ELF-1 (cell line): ENCODE measurements around the gene CLN6.
"Not testable (repeated sequence)": the region's sequence is repeated elsewhere in the genome, so short reads cannot be mapped to it uniquely, and the experiment has no call there.

Experiments
- DNase-seq: peaks from one replicate; pipeline ENCODE4 v3.0.0-alpha.2; 2016; ENCODE audit warnings: low read depth, low spot score

Gene CLN6

DNA sequence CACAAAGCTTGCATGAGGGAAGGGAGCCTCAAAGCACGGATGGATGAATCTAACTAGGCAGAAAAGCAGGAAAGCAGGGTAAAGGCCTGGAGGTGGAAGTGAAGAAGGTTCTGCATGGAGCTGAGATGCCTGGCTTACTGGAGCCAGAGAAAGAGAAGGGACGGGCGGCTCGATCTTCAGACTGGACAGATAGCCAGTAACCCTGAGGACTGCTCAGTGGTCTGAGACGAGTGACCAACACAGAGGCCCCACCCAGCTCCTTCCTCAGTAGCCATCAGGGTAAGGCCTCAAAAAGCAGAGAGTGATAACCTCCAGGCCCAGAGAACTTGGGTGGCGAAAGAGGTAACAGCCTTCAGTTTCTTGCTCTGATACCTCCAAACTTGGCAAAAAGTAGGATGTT is 6.4 kb downstream of the CLN6 start:
- no peak for DNase-seq

DNA sequence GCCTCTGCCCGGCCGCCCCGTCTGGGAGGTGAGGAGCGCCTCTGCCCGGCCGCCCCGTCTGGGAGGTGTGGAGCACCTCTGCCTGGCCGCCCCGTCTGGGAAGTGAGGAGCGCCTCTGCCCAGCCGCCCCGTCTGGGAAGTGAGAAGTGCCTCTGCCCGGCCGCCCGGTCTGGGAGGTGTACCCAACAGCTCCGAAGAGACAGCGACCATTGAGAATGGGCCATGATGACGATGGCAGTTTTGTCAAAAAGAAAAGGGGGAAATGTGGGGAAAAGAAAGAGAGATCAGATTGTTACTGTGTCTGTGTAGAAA is 7.1 kb downstream of the CLN6 start:
- DNase-seq, result not testable (repeated sequence)

- not testable (repeated sequence) for DNase-seq
Measured at GRCh38 chr15:68221530-68222431, 7.7 kb downstream of the CLN6 start.

DNA sequence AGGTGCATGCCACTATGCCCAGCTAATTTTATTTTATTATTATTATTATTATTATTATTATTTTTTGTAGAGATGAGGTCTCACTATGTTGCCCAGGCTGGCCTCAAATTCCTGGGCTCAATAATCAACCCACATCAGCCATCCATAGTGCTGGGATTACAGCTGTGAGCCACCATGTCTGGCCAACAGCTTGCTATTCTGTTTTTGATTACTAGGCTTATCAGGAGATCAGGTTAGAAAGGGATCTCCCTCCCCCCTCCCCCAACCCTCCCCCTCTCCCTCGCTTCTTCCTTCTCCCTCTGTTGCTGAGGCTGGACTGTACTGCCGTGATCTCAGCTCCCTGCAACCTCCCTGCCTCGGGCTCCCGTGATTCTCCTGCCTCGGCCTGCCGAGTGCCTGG is 8.6 kb downstream of the CLN6 start:
- DNase-seq, result no peak

- DNase-seq, result no peak
Measured at GRCh38 chr15:68220489-68220888, 9.0 kb downstream of the CLN6 start.

- no peak for DNase-seq
Measured at GRCh38 chr15:68218847-68219798, 10.4 kb downstream of the CLN6 start.

DNA sequence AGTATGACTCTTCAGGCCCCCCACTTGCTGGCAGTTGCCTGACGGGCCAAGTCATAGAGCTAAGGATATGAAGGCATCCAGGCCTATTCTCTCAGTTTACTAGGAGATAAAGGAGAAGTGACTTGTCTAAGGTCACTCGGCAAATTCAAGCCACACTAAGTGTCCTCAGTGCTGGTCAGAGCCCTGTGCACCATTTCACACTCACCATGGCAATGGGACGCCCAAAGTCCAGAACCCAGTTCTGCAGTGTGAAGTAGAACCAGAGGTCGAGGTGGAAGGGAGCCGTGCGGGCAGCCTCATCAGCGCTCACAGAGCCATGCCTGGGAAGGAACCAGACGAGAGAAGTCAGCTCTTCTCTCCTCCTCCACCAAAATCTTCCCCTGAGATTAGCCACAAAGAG is 11.2 kb downstream of the CLN6 start:
- DNase-seq, result no peak

GRCh38 chr15:68217341-68217740 is 12.2 kb downstream of the CLN6 start:
- no peak for DNase-seq

- DNase-seq, result no peak
Measured at GRCh38 chr15:68214838-68215254, 14.7 kb downstream of the CLN6 start.

- DNase-seq, result no peak
Measured at GRCh38 chr15:68213991-68214837, 15.3 kb downstream of the CLN6 start.

- not testable (repeated sequence) for DNase-seq
Measured at GRCh38 chr15:68213491-68213845, 16.1 kb downstream of the CLN6 start.

DNA sequence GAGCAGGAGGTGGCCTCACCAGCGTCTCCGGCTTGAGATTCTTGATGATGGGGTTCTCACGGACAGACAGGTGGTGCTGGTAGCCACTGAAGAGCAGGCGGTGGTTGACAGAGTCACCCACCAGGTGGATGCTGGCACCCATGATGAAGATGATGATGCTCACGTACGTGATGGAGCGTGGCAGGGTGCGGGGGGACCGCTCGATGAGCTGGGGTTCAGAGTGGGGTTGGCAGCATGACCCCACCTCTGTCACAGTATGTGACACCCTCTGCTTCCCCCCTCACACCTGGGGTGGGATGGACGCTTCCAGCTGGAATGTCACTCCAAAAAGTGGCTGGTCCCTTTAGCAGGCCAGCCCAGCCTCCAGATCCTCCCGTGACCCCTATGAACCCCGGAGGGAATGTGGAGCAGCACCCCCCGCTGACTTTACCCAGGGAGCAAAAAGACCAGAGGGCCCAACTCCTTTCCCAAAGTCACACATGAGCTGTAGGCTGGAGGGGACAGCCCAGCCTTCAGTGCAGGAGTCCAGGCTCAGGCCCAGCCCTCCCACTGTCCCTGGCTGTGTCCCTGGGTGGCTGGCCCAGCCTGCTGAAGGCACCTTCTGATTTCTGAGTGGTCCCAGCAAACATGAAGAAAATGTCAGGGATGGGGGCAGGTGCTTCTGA is 17.7 kb downstream of the CLN6 start:
- no peak for DNase-seq

- peak; percentile 71 for DNase-seq
Measured at GRCh38 chr15:68210821-68211655, 18.5 kb downstream of the CLN6 start.

- no peak for DNase-seq
Measured at GRCh38 chr15:68210409-68210756, 19.1 kb downstream of the CLN6 start.

GRCh38 chr15:68209735-68210408 is 19.7 kb downstream of the CLN6 start:
- DNase-seq, result no peak

DNA sequence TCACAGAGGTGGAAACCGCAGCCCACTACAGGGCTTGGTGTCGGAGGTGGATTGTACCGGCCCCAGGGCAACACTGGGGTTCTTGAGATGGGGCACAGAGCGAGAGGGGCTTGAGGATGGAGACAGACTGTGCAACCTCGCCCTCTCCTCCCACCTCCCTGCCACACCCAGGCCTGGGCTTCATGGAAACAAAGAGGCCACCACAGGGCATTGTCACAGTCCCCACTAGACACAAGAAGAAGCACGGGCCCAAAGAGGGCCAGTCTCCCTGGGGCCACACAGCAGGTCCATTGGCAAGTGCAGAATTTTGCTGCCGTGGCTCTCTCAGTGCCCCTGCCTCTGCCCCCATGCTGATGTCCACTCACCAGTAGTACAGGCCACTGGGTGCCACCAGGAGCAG is 20.3 kb downstream of the CLN6 start:
- DNase-seq, result no peak

GRCh38 chr15:68208636-68209240 is 20.8 kb downstream of the CLN6 start:
- no peak for DNase-seq

GRCh38 chr15:68208136-68208535 is 21.4 kb downstream of the CLN6 start:
- DNase-seq, result no peak

DNA sequence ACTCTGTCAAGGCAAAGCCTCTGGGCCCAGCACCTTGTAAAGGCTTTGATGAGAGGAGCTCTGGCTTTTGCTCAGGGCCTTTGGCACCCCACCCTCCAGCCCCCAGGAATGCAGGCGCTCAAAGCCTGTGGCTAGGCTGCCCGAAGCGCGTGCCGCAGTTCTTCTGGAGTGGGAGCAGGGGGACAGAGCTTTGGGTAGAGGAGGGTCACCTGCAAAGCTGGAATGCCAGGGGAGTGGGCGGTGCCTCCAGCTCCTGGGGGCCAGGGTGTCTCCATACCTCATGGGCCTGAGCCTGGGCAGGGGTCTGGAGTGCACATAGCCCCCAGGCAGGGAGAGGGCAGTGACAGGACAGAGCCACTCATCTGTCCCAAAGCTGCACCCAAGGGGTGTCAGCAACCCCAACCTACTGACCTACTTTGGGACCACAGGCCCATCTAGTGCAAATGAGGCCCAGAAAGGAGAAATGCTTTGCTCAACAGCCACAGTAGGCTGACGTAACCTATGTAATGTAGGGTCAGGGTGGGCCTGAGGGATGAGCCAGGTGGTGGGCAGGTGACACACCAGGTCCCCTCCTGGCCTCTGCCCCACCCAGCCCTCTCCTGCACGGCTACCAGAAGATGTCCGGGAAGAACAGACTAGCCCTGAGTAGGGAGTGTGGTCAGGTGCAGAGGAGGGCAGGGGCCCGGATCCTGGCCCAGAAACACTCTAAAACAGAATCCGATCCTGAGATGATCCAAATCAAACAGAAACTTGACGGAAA is 22.2 kb downstream of the CLN6 start:
- DNase-seq, result no peak
